Glomerular endothelial cell (primary cell): Measurements from ENCODE around the gene CD36. TPM values are rescaled to one million over a fixed set of nuclear protein-coding genes. Genes with fewer than 3 reads are reported as not detected.
A peak's percentile ranks its signal among the peaks of the same experiment; 100 is the strongest.

Experiments
- DNase-seq: peaks from one replicate; pipeline ENCODE4 v3.0.0-alpha.2; 2011; ENCODE audit warnings: low read depth, low spot score; ENCODE audit errors: extremely low read depth
- total RNA-seq: library from RNA; depleted of rRNA; stranded (reverse); fragments of >200 nt; gene quantifications from 2 replicates; pipeline ENCODE4 v1.2.3, GENCODE V29; 2015

Gene CD36
- total RNA-seq, 1 donor from 2014 or later: 1.9 TPM

GRCh38 chr7:80686576-80686975 is 48.1 kb downstream of the CD36 start:
- DNase-seq: no peak

GRCh38 chr7:80699045-80699638 is 60.7 kb downstream of the CD36 start:
- no peak for DNase-seq

- no peak for DNase-seq
Measured at GRCh38 chr7:80699721-80700256, 61.3 kb downstream of the CD36 start.

- no peak for DNase-seq
Measured at GRCh38 chr7:80703272-80703671, 64.8 kb downstream of the CD36 start.

GRCh38 chr7:80705130-80705781 is 66.8 kb downstream of the CD36 start:
- no peak for DNase-seq

GRCh38 chr7:80707318-80707717 is 68.9 kb downstream of the CD36 start:
- DNase-seq: no peak

GRCh38 chr7:80708123-80708522 is 69.7 kb downstream of the CD36 start:
- no peak for DNase-seq

- DNase-seq: no peak
Measured at GRCh38 chr7:80711531-80711930, 73.1 kb downstream of the CD36 start.

GRCh38 chr7:80719261-80719660 is 80.8 kb downstream of the CD36 start:
- no peak for DNase-seq

GRCh38 chr7:80720146-80720545 is 81.7 kb downstream of the CD36 start:
- DNase-seq: no peak

GRCh38 chr7:80721883-80722615 is 83.6 kb downstream of the CD36 start:
- DNase-seq: no peak

- peak; percentile 33 for DNase-seq
Measured at GRCh38 chr7:80722616-80723195, 84.3 kb downstream of the CD36 start.

GRCh38 chr7:80724249-80724871 is 85.9 kb downstream of the CD36 start:
- DNase-seq: no peak

GRCh38 chr7:80725181-80725611 is 86.8 kb downstream of the CD36 start:
- no peak for DNase-seq

Other genes starting within 250 kb of the CD36 start
- gene GNAT3, start 126.6 kb upstream of the CD36 start, total RNA-seq: not detected in 2 replicates